Measurements from ENCODE around the gene RAB11A.

GRCh38 chr15:65923264-65923663 is 54.0 kb downstream of the RAB11A start:
- TF ChIP-seq POLR2A (IDR thresholded peaks at IDR 0.05; ENCODE audit: low read depth, low read length) (no peak), POLR2AphosphoS5 (IDR thresholded peaks at IDR 0.05; ENCODE audit: low read depth, low read length) (no peak), SPI1 (IDR thresholded peaks at IDR 0.05; ENCODE audit: low read depth, low read length) (no peak), TAF1 (IDR thresholded peaks at IDR 0.05; ENCODE audit: low read depth, low read length) (no peak), PAX5 (IDR thresholded peaks at IDR 0.05; ENCODE audit: insufficient read depth, low read length, severe bottlenecking) (no peak)

Data from GM12891 (cell line).